ENCODE results near the gene ZSWIM8. TPM values are rescaled to one million over a fixed set of nuclear protein-coding genes. Genes with fewer than 3 reads are reported as not detected.

The ZSWIM8 gene
- polyA plus RNA-seq, 1 donor (not counting 4 experiments of a cell fraction or from before 2014, with no cell fraction given): 34.2 TPM

DNA sequence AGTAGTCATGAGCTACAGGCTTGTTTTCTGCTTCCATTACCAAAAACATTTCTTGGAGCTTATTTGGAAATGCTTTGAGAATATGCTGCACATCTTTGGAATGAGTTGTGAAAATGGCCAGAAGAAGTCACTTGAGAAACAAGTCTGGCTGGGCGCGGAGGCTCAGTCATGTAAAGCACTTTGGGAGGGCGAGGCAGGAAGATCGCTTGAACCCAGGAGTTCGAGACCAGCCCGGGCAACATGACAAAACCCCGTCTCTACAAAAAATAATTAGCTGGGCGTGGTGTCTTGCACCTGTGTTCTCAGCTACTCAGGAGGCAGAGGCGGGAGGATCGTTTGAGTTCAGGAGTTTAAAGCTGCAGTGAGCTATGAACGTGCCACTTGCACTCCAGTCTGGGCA, 4.4 kb upstream of the ZSWIM8 start:
- TF ChIP-seq, protein P1, sequence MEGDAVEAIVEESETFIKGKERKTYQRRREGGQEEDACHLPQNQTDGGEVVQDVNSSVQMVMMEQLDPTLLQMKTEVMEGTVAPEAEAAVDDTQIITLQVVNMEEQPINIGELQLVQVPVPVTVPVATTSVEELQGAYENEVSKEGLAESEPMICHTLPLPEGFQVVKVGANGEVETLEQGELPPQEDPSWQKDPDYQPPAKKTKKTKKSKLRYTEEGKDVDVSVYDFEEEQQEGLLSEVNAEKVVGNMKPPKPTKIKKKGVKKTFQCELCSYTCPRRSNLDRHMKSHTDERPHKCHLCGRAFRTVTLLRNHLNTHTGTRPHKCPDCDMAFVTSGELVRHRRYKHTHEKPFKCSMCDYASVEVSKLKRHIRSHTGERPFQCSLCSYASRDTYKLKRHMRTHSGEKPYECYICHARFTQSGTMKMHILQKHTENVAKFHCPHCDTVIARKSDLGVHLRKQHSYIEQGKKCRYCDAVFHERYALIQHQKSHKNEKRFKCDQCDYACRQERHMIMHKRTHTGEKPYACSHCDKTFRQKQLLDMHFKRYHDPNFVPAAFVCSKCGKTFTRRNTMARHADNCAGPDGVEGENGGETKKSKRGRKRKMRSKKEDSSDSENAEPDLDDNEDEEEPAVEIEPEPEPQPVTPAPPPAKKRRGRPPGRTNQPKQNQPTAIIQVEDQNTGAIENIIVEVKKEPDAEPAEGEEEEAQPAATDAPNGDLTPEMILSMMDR (optimal IDR thresholded peaks at IDR 0.05 in 1 of 3, IDR thresholded peaks at IDR 0.05 in 1 of 3, conservative IDR thresholded peaks at IDR 0.05 in 1 of 3; ENCODE audit: extremely low read depth in 1 of 3, insufficient read depth in 2 of 3, low read length in 3 of 3): no peak
- no peak for TF ChIP-seq EZH2 (IDR thresholded peaks at IDR 0.05; ENCODE audit: low read length)
- Histone ChIP-seq H3K9ac (ENCODE audit: control insufficient read depth, extremely low read depth, insufficient read depth, low read length) (peak overlapping the region; percentile 91), H2AFZ (ENCODE audit: control insufficient read depth, low read length) (no peak overlapping the region), H4K20me1 (ENCODE audit: control insufficient read depth, extremely low read depth, insufficient read depth, low read length) (no peaks in the 10 kb centered on the region), H3K4me1 (ENCODE audit: control insufficient read depth, extremely low read depth, insufficient read depth, low read length) (peaks cover 19% of the 10 kb centered on the region), H3K27me3 (ENCODE audit: control insufficient read depth, extremely low read depth, insufficient read depth, low read length) (no peaks in the 10 kb centered on the region), H3K36me3 (ENCODE audit: control insufficient read depth in 2 of 2, extremely low read depth in 1 of 2, insufficient read depth in 2 of 2, low read length in 2 of 2) (peaks cover 3 to 6% of the 10 kb centered on the region in 2 experiments), H3K4me2 (ENCODE audit: control insufficient read depth, extremely low read depth, insufficient read depth, low read depth, low read length) (peak overlapping the region; percentile 99), H3K27ac (ENCODE audit: control insufficient read depth, insufficient read depth, low read length) (peak overlapping the region; percentile 82), H3K4me3 (ENCODE audit: control insufficient read depth in 2 of 3, extremely low read depth in 1 of 3, insufficient read depth in 2 of 3, low read depth in 1 of 3, low read length in 3 of 3) (peak overlapping the region; percentile 85 to 99 (median 89)), H3K9me3 (ENCODE audit: control insufficient read depth, low read depth, low read length) (no peaks in the 10 kb centered on the region), H3K9me1 (ENCODE audit: control insufficient read depth, extremely low read depth, insufficient read depth, low read length) (no peaks in the 10 kb centered on the region), H3K79me2 (ENCODE audit: control insufficient read depth, insufficient read depth, low read length) (peaks cover 51% of the 10 kb centered on the region)
- dilution Hi-C loops (cut with MboI; ENCODE audit: extremely low pct_ligation_motif_present, low sequenced_read_pairs): no loop called here
- no peak for DNase-seq (ENCODE audit: low read depth, low spot score)
- peak; percentile 32 for FAIRE-seq

DNA sequence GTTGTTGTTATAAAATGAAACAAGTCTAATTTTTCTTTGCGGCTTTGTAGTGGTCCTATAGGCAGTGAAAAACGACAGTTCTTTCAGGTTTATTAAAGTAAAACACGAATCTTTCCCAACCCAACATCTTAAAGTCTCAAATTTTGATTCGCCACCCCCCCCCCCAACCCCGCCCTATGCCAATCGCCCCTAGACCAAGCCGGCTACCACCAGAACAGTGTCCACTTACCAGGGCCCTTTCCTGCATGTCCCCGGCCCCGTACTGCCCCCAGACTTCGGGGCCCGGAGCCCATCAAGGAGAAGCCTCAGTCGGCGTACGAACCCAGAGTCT, 3.9 kb upstream of the ZSWIM8 start:
- DNase-seq (ENCODE audit: low read depth, low spot score): no peak
- peak overlapping the region; percentile 91 for H3K9ac ChIP-seq (ENCODE audit: control insufficient read depth, extremely low read depth, insufficient read depth, low read length)

More for the DNA sequence above, 3.9 kb upstream of the ZSWIM8 start:
- TF ChIP-seq, protein P1 (optimal IDR thresholded peaks at IDR 0.05 in 1 of 3, IDR thresholded peaks at IDR 0.05 in 1 of 3, conservative IDR thresholded peaks at IDR 0.05 in 1 of 3; ENCODE audit: extremely low read depth in 1 of 3, insufficient read depth in 2 of 3, low read length in 3 of 3): no peak
- TF ChIP-seq EZH2 (IDR thresholded peaks at IDR 0.05; ENCODE audit: low read length): no peak
- H3K79me2 ChIP-seq (ENCODE audit: control insufficient read depth, insufficient read depth, low read length): peaks cover 53% of the 10 kb centered on the region
- dilution Hi-C loops (cut with MboI; ENCODE audit: extremely low pct_ligation_motif_present, low sequenced_read_pairs): no loop called here
- peaks cover 2% of the 10 kb centered on the region for H4K20me1 ChIP-seq (ENCODE audit: control insufficient read depth, extremely low read depth, insufficient read depth, low read length)
- H3K27me3 ChIP-seq (ENCODE audit: control insufficient read depth, extremely low read depth, insufficient read depth, low read length): no peaks in the 10 kb centered on the region
- peaks cover 20% of the 10 kb centered on the region for H3K4me1 ChIP-seq (ENCODE audit: control insufficient read depth, extremely low read depth, insufficient read depth, low read length)
- FAIRE-seq: no peak
- peak overlapping the region; percentile 82 for H3K27ac ChIP-seq (ENCODE audit: control insufficient read depth, insufficient read depth, low read length)
- peaks cover 3 to 6% of the 10 kb centered on the region in 2 experiments for H3K36me3 ChIP-seq (ENCODE audit: control insufficient read depth in 2 of 2, extremely low read depth in 1 of 2, insufficient read depth in 2 of 2, low read length in 2 of 2)
- H3K9me1 ChIP-seq (ENCODE audit: control insufficient read depth, extremely low read depth, insufficient read depth, low read length): no peaks in the 10 kb centered on the region
- H3K4me2 ChIP-seq (ENCODE audit: control insufficient read depth, extremely low read depth, insufficient read depth, low read depth, low read length): peak overlapping the region; percentile 99
- peak overlapping the region; percentile 92 for H2AFZ ChIP-seq (ENCODE audit: control insufficient read depth, low read length)
- H3K4me3 ChIP-seq (ENCODE audit: control insufficient read depth in 2 of 3, extremely low read depth in 1 of 3, insufficient read depth in 2 of 3, low read depth in 1 of 3, low read length in 3 of 3): peak overlapping the region; percentile 85 to 99 (median 89)
- H3K9me3 ChIP-seq (ENCODE audit: control insufficient read depth, low read depth, low read length): no peaks in the 10 kb centered on the region
